ENCODE results near the gene MKI67. TPM values are rescaled to one million over a fixed set of nuclear protein-coding genes. Genes with fewer than 3 reads are reported as not detected.

The MKI67 gene, protein sequence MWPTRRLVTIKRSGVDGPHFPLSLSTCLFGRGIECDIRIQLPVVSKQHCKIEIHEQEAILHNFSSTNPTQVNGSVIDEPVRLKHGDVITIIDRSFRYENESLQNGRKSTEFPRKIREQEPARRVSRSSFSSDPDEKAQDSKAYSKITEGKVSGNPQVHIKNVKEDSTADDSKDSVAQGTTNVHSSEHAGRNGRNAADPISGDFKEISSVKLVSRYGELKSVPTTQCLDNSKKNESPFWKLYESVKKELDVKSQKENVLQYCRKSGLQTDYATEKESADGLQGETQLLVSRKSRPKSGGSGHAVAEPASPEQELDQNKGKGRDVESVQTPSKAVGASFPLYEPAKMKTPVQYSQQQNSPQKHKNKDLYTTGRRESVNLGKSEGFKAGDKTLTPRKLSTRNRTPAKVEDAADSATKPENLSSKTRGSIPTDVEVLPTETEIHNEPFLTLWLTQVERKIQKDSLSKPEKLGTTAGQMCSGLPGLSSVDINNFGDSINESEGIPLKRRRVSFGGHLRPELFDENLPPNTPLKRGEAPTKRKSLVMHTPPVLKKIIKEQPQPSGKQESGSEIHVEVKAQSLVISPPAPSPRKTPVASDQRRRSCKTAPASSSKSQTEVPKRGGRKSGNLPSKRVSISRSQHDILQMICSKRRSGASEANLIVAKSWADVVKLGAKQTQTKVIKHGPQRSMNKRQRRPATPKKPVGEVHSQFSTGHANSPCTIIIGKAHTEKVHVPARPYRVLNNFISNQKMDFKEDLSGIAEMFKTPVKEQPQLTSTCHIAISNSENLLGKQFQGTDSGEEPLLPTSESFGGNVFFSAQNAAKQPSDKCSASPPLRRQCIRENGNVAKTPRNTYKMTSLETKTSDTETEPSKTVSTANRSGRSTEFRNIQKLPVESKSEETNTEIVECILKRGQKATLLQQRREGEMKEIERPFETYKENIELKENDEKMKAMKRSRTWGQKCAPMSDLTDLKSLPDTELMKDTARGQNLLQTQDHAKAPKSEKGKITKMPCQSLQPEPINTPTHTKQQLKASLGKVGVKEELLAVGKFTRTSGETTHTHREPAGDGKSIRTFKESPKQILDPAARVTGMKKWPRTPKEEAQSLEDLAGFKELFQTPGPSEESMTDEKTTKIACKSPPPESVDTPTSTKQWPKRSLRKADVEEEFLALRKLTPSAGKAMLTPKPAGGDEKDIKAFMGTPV (N-terminal part only)
- polyA plus RNA-seq (0.95 to 12.2 TPM (median 10.4 TPM) in 3 replicates), polyA minus RNA-seq (1.1 to 19.1 TPM (median 11.9 TPM) in 3 replicates)
- 0.26 TPM for polyA plus RNA-seq (2011; ENCODE audit: low read depth)
- polyA plus RNA-seq (2011; cell fraction: cytosol; rRNA removed): 2.1 and 2.9 TPM in 2 replicates
- polyA plus RNA-seq (2011; cell fraction: nucleus; rRNA removed): 5.8 and 7.6 TPM in 2 replicates
- polyA plus RNA-seq (2012; ENCODE audit: low replicate concordance): 0.08 and 17.2 TPM in 2 replicates
- polyA minus RNA-seq (2011; cell fraction: cytosol; rRNA and poly(A)+ RNA removed): 2.9 TPM
- 3.5 and 6.3 TPM in 2 replicates for polyA minus RNA-seq (2011; cell fraction: nucleus; rRNA and poly(A)+ RNA removed)

- peaks cover 28% of the 10 kb centered on the region for H3K4me1 ChIP-seq (ENCODE audit: control insufficient read depth, extremely low read depth, insufficient read depth, low read length)
- peaks cover 44% of the 10 kb centered on the region for H3K79me2 ChIP-seq (ENCODE audit: control insufficient read depth, insufficient read depth, low read length)
- H4K20me1 ChIP-seq (ENCODE audit: control insufficient read depth, extremely low read depth, insufficient read depth, low read length): peaks cover 6% of the 10 kb centered on the region
- H3K36me3 ChIP-seq (ENCODE audit: control insufficient read depth in 2 of 2, extremely low read depth in 1 of 2, insufficient read depth in 2 of 2, low read length in 2 of 2): peaks cover 0 to 10% of the 10 kb centered on the region in 2 experiments
- peak within 1 kb of the TSS; percentile 87 for H3K4me2 ChIP-seq (ENCODE audit: control insufficient read depth, extremely low read depth, insufficient read depth, low read depth, low read length)
- H3K9ac ChIP-seq (ENCODE audit: control insufficient read depth, extremely low read depth, insufficient read depth, low read length): peak within 1 kb of the TSS; percentile 82
- peak within 1 kb of the TSS; percentile 76 for H3K27ac ChIP-seq (ENCODE audit: control insufficient read depth, insufficient read depth, low read length)
- H3K9me1 ChIP-seq (ENCODE audit: control insufficient read depth, extremely low read depth, insufficient read depth, low read length): no peaks in the 10 kb centered on the region
- TF ChIP-seq, protein P1, sequence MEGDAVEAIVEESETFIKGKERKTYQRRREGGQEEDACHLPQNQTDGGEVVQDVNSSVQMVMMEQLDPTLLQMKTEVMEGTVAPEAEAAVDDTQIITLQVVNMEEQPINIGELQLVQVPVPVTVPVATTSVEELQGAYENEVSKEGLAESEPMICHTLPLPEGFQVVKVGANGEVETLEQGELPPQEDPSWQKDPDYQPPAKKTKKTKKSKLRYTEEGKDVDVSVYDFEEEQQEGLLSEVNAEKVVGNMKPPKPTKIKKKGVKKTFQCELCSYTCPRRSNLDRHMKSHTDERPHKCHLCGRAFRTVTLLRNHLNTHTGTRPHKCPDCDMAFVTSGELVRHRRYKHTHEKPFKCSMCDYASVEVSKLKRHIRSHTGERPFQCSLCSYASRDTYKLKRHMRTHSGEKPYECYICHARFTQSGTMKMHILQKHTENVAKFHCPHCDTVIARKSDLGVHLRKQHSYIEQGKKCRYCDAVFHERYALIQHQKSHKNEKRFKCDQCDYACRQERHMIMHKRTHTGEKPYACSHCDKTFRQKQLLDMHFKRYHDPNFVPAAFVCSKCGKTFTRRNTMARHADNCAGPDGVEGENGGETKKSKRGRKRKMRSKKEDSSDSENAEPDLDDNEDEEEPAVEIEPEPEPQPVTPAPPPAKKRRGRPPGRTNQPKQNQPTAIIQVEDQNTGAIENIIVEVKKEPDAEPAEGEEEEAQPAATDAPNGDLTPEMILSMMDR (optimal IDR thresholded peaks at IDR 0.05 in 1 of 3, IDR thresholded peaks at IDR 0.05 in 1 of 3, conservative IDR thresholded peaks at IDR 0.05 in 1 of 3; ENCODE audit: extremely low read depth in 1 of 3, insufficient read depth in 2 of 3, low read length in 3 of 3): no peak
- no peak for TF ChIP-seq EZH2 (IDR thresholded peaks at IDR 0.05; ENCODE audit: low read length)
- no peaks in the 10 kb centered on the region for H3K9me3 ChIP-seq (ENCODE audit: control insufficient read depth, low read depth, low read length)
- FAIRE-seq: no peak
- H2AFZ ChIP-seq (ENCODE audit: control insufficient read depth, low read length): peak within 1 kb of the TSS; percentile 94
- peak within 1 kb of the TSS; percentile 71 to 86 (median 84) for H3K4me3 ChIP-seq (ENCODE audit: control insufficient read depth in 2 of 3, extremely low read depth in 1 of 3, insufficient read depth in 2 of 3, low read depth in 1 of 3, low read length in 3 of 3)
- no peak for DNase-seq (ENCODE audit: low read depth, low spot score)
- H3K27me3 ChIP-seq (ENCODE audit: control insufficient read depth, extremely low read depth, insufficient read depth, low read length): no peaks in the 10 kb centered on the region
- dilution Hi-C loops (cut with MboI; ENCODE audit: extremely low pct_ligation_motif_present, low sequenced_read_pairs): no loop called here
Observed at GRCh38 chr10:128125944-128126764, at the start of gene MKI67. TSS of gene MKI67 (minus strand) at chr10:128126423. CDS start at chr10:128125667, 756 bp downstream.
